Motor neuron (in vitro differentiated cells): ENCODE measurements around the gene ABHD4. TPM values are rescaled to one million over a fixed set of nuclear protein-coding genes. Genes with fewer than 3 reads are reported as not detected.
"Not testable (repeated sequence)": the region's sequence is repeated elsewhere in the genome, so short reads cannot be mapped to it uniquely, and the experiment has no call there.

Experiments
- ATAC-seq, 8 experiments: fragments of 200-7000 bp; cut with Tn5 transposase; replicated peaks in 6 of 8; 2 replicates each; pipeline ENCODE4 v1.8.0; 2021; ENCODE audit warnings: mild to moderate bottlenecking in 8 of 8, moderate library complexity in 8 of 8
- H3K27ac ChIP-seq, 2 donors: fragments of 250-450 bp; sonication (Bioruptor Pico); 2 replicates each; pipeline ENCODE4 v1.9.0; 2021; ENCODE audit warnings: antibody characterized with exemption in 2 of 2, mild to moderate bottlenecking in 2 of 2, moderate library complexity in 1 of 2
- H3K4me1 ChIP-seq, 2 donors: fragments of 250-450 bp; sonication (Bioruptor Pico); replicated peaks in 1 of 2; 2 replicates each; pipeline ENCODE4 v1.6.1; 2021; ENCODE audit warnings: antibody characterized with exemption in 2 of 2, mild to moderate bottlenecking in 2 of 2, moderate library complexity in 1 of 2
- H3K4me3 ChIP-seq, 5 donors: fragments of 250-450 bp; sonication (Bioruptor Pico); 2 replicates each; pipeline ENCODE4 v1.9.0; 2021; ENCODE audit warnings: antibody characterized with exemption in 5 of 5, mild to moderate bottlenecking in 5 of 5, moderate library complexity in 4 of 5
- WGBS, 10 experiments: fragments of 450-650 bp; shearing (Covaris generic); methylation state at CpG; one replicate each; pipeline ENCODE4 v1.0.0; 2022; 5-methylcytosine and 5-hydroxymethylcytosine counted together
- in situ Hi-C, 9 experiments: fragments of 400-800 bp; cut with MboI; loops; one replicate each; pipeline ENCODE4 v1.15.0; 2021; ENCODE audit warnings: low sequenced_read_pairs in 9 of 9, low pct_unique_long_range_greater_than_20kb in 2 of 9; ENCODE audit not compliant: unreplicated experiment in 9 of 9
- total RNA-seq, 8 experiments: library from RNA; unstranded; fragments of 300-600 nt; gene quantifications; 2 replicates each; pipeline versions ENCODE4 v1.2.3 to v1.2.4, GENCODE V29; 2022

Gene ABHD4
- total RNA-seq, 8 experiments from 2014 or later: 4.5 to 30.0 (median 13.5) TPM

- in situ Hi-C loops: no loop called here
- Histone ChIP-seq H3K4me3 (no peak overlapping the region), H3K4me1 (peaks cover 6 to 7% of the 10 kb centered on the region in 2 donors), H3K27ac (no peak overlapping the region)
- 0 to 64% (median 32%) methylated on average over 1 to 6 of the region's 6 CpGs; no CpG with 5 or more reads in 1 of the 10 experiments for WGBS, 10 experiments
- ATAC-seq: peak; percentile 78 to 99 (median 96)
Observed at GRCh38 chr14:22614240-22614799, 16.2 kb downstream of the ABHD4 start.

DNA sequence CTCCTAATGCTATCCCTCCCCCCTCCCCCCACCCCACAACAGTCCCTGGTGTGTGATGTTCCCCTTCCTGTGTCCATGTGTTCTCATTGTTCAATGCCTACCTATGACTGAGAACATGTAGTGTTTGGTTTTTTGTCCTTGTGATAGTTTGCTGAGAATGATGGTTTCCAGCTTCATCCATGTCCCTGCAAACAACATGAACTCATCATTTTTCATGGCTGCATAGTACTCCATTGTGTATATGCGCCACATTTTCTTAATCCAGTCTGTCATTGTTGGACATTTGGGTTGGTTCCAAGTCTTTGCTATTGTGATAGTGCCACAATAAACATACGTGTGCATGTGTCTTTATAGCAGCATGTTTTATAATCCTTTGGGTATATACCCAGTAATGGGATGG lies 17.7 kb downstream of the ABHD4 start:
- H3K4me1 ChIP-seq, H3K27ac ChIP-seq, in situ Hi-C loops, ATAC-seq, H3K4me3 ChIP-seq: not testable (repeated sequence)
- 60 to 100% methylated on average over 1 of the region's 2 CpGs; no CpG with 5 or more reads in 8 of the 10 experiments for WGBS, 10 experiments

- ATAC-seq: peak in 1 of 8 experiments; percentile 30
- no peak overlapping the region for H3K4me3 ChIP-seq
- no peaks in the 10 kb centered on the region for H3K4me1 ChIP-seq
- H3K27ac ChIP-seq: no peak overlapping the region
- in situ Hi-C loops: no loop called here
- WGBS, 10 experiments: 83 to 100% (median 94%) methylated on average over 1 to 2 of the region's 2 CpGs; no CpG with 5 or more reads in 1 of the 10 experiments
Observed at GRCh38 chr14:22622255-22622654, 24.2 kb downstream of the ABHD4 start.

- H3K4me1 ChIP-seq: no peaks in the 10 kb centered on the region
- no peak overlapping the region for H3K4me3 ChIP-seq
- 0 to 54% (median 31%) methylated on average over 1 to 2 of the region's 2 CpGs; no CpG with 5 or more reads in 3 of the 10 experiments for WGBS, 10 experiments
- in situ Hi-C loops: no loop called here
- ATAC-seq: no peak
- no peak overlapping the region for H3K27ac ChIP-seq
Observed at GRCh38 chr14:22623047-22623446, 24.9 kb downstream of the ABHD4 start.

- 0 to 100% (median 88%) methylated on average over 1 to 3 of the region's 6 CpGs; no CpG with 5 or more reads in 6 of the 10 experiments for WGBS, 10 experiments
- no peak overlapping the region for H3K27ac ChIP-seq
- no peaks in the 10 kb centered on the region for H3K4me1 ChIP-seq
- ATAC-seq: no peak
- in situ Hi-C loops: no loop called here
- H3K4me3 ChIP-seq: no peak overlapping the region
Observed at GRCh38 chr14:22626590-22626989, 28.5 kb downstream of the ABHD4 start.

DNA sequence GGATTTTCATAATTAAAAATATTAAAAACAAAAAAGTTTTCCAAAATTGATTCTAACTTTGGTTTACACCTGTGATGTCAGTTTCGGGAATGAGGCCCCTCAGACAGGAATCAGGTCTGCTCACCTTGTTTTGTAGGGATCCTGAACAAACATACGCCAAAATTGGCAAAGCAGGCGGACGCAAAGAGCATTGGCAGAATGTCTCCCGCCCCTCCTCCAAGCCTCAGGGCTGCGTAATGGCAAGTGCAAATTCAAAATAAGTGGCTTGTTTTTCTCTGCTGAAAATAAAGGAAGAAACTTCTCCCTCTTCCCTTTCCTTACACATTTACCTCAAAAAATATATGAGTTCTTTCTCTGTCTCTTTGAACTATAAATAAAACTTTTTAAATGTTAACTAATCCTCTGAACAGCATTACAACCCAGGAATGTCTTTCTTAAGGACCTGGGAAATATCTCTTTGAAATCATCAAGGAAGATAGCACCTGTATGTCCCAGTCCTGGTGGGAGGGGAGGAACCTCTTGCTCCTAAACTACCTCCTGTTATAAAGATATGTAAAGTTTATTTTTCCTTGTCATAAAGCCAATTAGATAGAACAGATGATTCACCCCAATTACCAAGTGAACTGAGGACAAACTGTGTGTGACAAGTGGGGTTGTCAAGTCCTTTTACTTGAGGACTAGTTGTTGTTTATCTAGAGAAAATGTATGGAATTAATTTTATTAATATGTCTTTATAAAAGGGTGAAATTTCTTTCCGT lies 29.6 kb downstream of the ABHD4 start:
- Histone ChIP-seq H3K4me3 (no peak overlapping the region), H3K4me1 (no peaks in the 10 kb centered on the region), H3K27ac (no peak overlapping the region)
- in situ Hi-C loops: no loop called here
- ATAC-seq: no peak
- 20 to 100% (median 75%) methylated on average over 1 to 7 of the region's 7 CpGs for WGBS, 10 experiments

DNA sequence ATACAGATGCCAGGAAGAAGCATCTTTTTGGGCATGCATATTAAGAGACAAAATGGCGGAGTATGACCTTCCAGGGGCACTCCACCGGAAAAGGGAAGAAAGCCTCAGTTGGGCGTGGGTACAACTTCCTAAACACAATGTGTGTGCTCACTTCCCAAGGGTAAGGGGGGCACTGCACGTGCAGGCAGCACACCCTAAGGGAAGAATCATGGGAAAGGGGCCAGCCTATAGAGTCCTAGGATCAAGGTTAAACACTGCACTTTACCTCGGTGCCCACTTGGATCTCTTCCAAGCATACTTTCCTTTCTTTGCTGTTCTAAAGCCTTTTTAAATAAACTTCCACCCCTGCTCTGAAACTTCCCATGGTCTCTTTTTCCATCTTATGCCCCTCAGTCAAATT lies 31.3 kb downstream of the ABHD4 start:
- H3K4me3 ChIP-seq: no peak overlapping the region
- ATAC-seq: peak in 1 of 8 experiments; percentile 65
- no peaks in the 10 kb centered on the region for H3K4me1 ChIP-seq
- no peak overlapping the region for H3K27ac ChIP-seq
- in situ Hi-C loops: no loop called here
- WGBS, 10 experiments: 47 to 84% (median 74%) methylated on average over 1 to 5 of the region's 5 CpGs; no CpG with 5 or more reads in 4 of the 10 experiments

GRCh38 chr14:22630066-22630465 lies 32.0 kb downstream of the ABHD4 start:
- H3K4me3 ChIP-seq: no peak overlapping the region
- no peak overlapping the region for H3K27ac ChIP-seq
- 74 to 100% (median 95%) methylated on average over 1 to 3 of the region's 3 CpGs; no CpG with 5 or more reads in 4 of the 10 experiments for WGBS, 10 experiments
- no peaks in the 10 kb centered on the region for H3K4me1 ChIP-seq
- in situ Hi-C loops: no loop called here
- no peak for ATAC-seq

GRCh38 chr14:22630486-22630885 lies 32.4 kb downstream of the ABHD4 start:
- in situ Hi-C loops: no loop called here
- Histone ChIP-seq H3K4me1 (no peaks in the 10 kb centered on the region), H3K4me3 (no peak overlapping the region), H3K27ac (no peak overlapping the region)
- no peak for ATAC-seq
- 0 to 100% (median 75%) methylated on average over 1 to 2 of the region's 2 CpGs; no CpG with 5 or more reads in 3 of the 10 experiments for WGBS, 10 experiments

DNA sequence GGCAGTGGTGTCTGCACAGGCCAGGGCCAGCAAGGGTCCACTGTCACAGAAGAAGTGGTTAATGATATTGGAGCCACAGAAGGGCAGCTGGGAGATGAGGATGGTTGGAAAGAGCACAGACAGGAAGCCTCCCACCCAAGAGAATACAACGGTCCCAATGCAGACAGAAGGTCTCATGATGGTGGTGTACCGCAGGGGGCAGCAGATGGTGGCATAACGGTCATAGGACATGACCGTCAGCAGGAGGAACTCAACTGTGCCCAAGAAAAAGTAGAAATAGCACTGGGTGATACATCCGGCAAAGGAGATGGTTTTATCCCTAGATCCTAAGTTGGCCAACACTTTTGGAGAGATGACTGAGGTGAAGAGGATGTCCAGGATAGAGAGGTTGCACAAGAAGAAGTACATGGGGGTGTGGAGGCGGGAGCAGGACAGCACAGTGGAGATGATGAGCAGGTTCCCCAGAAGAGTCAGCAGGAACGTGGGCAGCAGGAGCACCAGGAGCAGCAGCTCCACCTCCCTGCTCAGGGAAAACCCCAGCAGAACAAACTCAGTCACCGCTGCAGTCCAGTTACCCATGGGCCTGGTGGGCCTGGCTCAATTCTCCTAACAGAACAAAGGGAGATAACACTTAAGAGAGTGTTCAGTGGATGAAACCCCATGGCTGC lies 36.3 kb downstream of the ABHD4 start:
- no peak overlapping the region for H3K27ac ChIP-seq
- WGBS, 10 experiments: 0 to 100% (median 62%) methylated on average over 1 to 6 of the region's 8 CpGs; no CpG with 5 or more reads in 3 of the 10 experiments
- in situ Hi-C loops: no loop called here
- H3K4me1 ChIP-seq: no peaks in the 10 kb centered on the region
- H3K4me3 ChIP-seq: no peak overlapping the region
- no peak for ATAC-seq

- H3K4me3 ChIP-seq, H3K4me1 ChIP-seq, ATAC-seq, H3K27ac ChIP-seq, in situ Hi-C loops: not testable (repeated sequence)
- 0% methylated on average over 1 of the region's 1 CpG; no CpG with 5 or more reads in 9 of the 10 experiments for WGBS, 10 experiments
Observed at GRCh38 chr14:22635980-22636379, 37.9 kb downstream of the ABHD4 start.

GRCh38 chr14:22640192-22640591 lies 42.1 kb downstream of the ABHD4 start:
- Histone ChIP-seq H3K27ac (no peak overlapping the region), H3K4me1 (no peaks in the 10 kb centered on the region), H3K4me3 (no peak overlapping the region)
- no peak for ATAC-seq
- in situ Hi-C loops: no loop called here

- H3K27ac ChIP-seq: no peak overlapping the region
- WGBS, 10 experiments: 0 to 75% (median 50%) methylated on average over 1 to 3 of the region's 3 CpGs; no CpG with 5 or more reads in 1 of the 10 experiments
- H3K4me3 ChIP-seq: no peak overlapping the region
- in situ Hi-C loops: no loop called here
- no peaks in the 10 kb centered on the region for H3K4me1 ChIP-seq
- no peak for ATAC-seq
Observed at GRCh38 chr14:22641846-22642245, 43.7 kb downstream of the ABHD4 start.
